D721Med (cell line): ENCODE results near the gene WDR81.
"Not testable (repeated sequence)": the region's sequence is repeated elsewhere in the genome, so short reads cannot be mapped to it uniquely, and the experiment has no call there.

Experiments
- DNase-seq: peaks from one replicate; pipeline ENCODE4 v3.0.0; 2011; ENCODE audit warnings: low spot score; ENCODE audit not compliant: insufficient read length
- FAIRE-seq: peaks from 2 replicates; lab custom pipeline; 2011; peaks lifted over from hg19 to GRCh38; lab: Jason Lieb, UNC
- CTCF ChIP-seq: IDR thresholded peaks from 2 replicates; pipeline ENCODE4 v1.5.1; 2012; ENCODE audit warnings: mild to moderate bottlenecking, control low read depth; ENCODE audit not compliant: insufficient read depth; ENCODE audit errors: missing control alignments

The WDR81 gene

GRCh38 chr17:1693339-1693738, 31.2 kb upstream of the WDR81 start:
- FAIRE-seq (no peak), DNase-seq (no peak)
- no peak for TF ChIP-seq CTCF

DNA sequence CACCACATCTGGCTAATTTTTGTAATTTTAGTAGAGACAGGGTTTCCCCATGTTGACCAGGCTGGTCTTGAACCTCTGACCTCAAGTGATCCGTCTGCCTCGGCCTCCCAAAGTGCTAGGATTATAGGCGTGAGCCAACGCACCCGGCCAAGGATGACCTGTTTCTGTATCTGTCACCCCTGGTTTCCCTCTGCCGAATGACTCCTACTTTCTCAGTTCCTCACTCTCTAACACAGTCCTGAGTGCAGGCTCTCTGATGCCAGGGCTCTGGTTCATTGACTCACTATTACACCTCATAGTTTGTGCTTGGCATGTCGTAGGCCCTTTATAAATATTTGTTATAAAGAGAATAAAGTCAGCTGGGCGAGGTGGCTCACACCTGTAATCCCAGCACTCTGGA, 29.1 kb upstream of the WDR81 start:
- TF ChIP-seq CTCF: no peak
- no peak for DNase-seq
- no peak for FAIRE-seq

- DNase-seq: no peak
- TF ChIP-seq CTCF: no peak
- FAIRE-seq: no peak
Measured at GRCh38 chr17:1697681-1698080, 26.8 kb upstream of the WDR81 start.

GRCh38 chr17:1699891-1700290, 24.6 kb upstream of the WDR81 start:
- DNase-seq, FAIRE-seq: not testable (repeated sequence)

DNA sequence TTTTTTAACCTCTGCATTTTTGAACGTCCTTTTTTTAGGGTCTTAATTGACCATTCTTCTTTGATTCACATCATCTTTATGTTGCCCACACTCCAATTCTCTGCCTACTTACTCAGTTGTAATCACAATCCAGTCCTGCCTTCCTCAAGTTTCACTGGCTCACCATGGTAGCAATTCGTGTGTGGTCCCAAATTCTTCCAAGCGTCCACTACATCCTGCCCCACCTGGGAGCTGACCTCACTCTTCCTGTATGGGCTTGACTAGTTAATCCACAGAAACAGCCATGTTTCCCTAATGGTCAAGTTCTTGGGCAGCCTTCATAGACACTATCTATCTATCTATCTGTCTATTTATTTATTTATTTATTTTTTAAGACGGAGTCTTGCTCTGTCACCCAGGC, 21.4 kb upstream of the WDR81 start:
- no peak for DNase-seq

DNA sequence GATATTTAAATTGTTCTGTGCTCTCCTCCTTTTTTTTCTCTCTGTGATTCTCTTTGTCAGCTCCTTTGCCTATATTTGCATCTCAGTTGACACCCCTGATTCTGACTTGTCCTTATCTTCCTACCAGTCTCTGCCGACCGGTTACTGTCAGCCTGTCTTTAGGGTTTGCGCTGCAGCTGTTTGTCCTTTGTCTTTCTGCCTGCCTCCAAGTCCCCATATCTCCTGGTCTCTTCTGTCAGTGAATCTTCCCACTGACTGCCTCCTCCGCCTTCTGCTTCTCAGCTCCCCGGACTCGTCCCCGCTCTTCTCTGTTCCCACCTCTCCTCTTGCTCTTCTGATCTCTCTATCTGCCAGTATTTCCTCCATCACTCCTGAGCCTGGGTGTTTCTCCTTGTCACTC, 19.5 kb upstream of the WDR81 start:
- FAIRE-seq: no peak

More for the DNA sequence above, 21.4 kb upstream of the WDR81 start:
- no peak for FAIRE-seq
- TF ChIP-seq CTCF: no peak

GRCh38 chr17:1707107-1707506, 17.4 kb upstream of the WDR81 start:
- no peak for DNase-seq
- no peak for TF ChIP-seq CTCF
- no peak for FAIRE-seq

More for the DNA sequence above, 19.5 kb upstream of the WDR81 start:
- TF ChIP-seq CTCF: no peak
- DNase-seq: no peak

DNA sequence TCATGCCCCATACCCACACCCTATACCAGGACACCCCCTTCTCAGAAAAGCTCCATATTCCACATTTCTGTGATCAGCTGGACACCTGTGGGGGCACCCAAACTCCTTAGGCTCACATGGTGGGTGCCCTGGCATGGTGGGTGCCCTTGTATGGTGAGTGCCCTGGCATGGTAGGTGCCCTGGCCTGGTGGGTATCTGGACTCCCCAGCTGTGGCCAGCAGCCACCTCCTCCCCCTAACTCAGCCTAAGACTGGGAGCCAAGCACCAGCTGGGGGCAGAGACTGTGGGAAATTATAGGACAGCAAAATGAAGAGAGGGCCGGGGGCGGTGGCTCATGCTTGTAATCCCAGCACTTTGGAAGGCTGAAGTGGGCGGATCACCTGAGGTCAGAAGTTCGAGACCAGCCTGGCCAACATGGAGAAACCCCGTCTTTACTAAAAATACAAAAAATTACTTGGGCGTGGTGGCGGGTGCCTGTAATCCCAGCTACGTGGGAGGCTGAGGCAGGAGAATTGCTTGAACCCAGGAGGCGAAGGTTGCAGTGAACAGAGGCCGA, 15.6 kb upstream of the WDR81 start:
- not testable (repeated sequence) for DNase-seq, FAIRE-seq
